HepG2 (cell line): ENCODE results near the gene ULK4. TPM values are rescaled to one million over a fixed set of nuclear protein-coding genes. Genes with fewer than 3 reads are reported as not detected.

Experiments used
- EED ChIP-seq: sonication (generic); formaldehyde crosslinking; IDR thresholded peaks from 2 replicates; pipeline ENCODE4 v1.5.0; 2020; ENCODE audit warnings: mild to moderate bottlenecking, missing genetic modification reagents
- ELF1 ChIP-seq: sonication (generic); formaldehyde crosslinking; IDR thresholded peaks from 2 replicates; pipeline ENCODE4 v1.4.0; 2020; ENCODE audit warnings: missing genetic modification reagents
- FLYWCH1 ChIP-seq: sonication (generic); formaldehyde crosslinking; IDR thresholded peaks from 2 replicates; pipeline ENCODE4 v1.8.1; 2023; ENCODE audit warnings: mild to moderate bottlenecking, missing genetic modification reagents
- GATAD2A ChIP-seq: IDR thresholded peaks from 2 replicates; pipeline ENCODE4 v1.6.1; 2016
- HOXD1 ChIP-seq: sonication (generic); formaldehyde crosslinking; IDR thresholded peaks from 2 replicates; pipeline ENCODE4 v1.5.0; 2020; ENCODE audit warnings: missing genetic modification reagents
- MLLT10 ChIP-seq: sonication (generic); formaldehyde crosslinking; IDR thresholded peaks from 2 replicates; pipeline ENCODE4 v1.4.0; 2020; ENCODE audit warnings: missing genetic modification reagents
- PTBP1 ChIP-seq: fragments of 200-400 bp; formaldehyde crosslinking; IDR thresholded peaks from 2 replicates; pipeline ENCODE4 v1.6.1; 2018; ENCODE audit warnings: low read length, low read depth; ENCODE audit not compliant: poor library complexity, severe bottlenecking
- RELA ChIP-seq: sonication (generic); formaldehyde crosslinking; IDR thresholded peaks from 2 replicates; pipeline ENCODE4 v1.4.0; 2020; ENCODE audit warnings: missing genetic modification reagents
- TP53 ChIP-seq: sonication (generic); formaldehyde crosslinking; conservative IDR thresholded peaks from 2 replicates; pipeline ENCODE4 v1.4.0; 2020; ENCODE audit warnings: missing genetic modification reagents
- YY1 ChIP-seq: IDR thresholded peaks from 2 replicates; pipeline ENCODE4 v1.6.1; 2011; ENCODE audit warnings: low read length, low read depth, moderate library complexity, mild to moderate bottlenecking; ENCODE audit not compliant: insufficient read depth, insufficient replicate concordance
- ZC3H4 ChIP-seq: sonication (generic); formaldehyde crosslinking; IDR thresholded peaks from 2 replicates; pipeline ENCODE4 v1.4.0; 2020; ENCODE audit warnings: missing genetic modification reagents, borderline replicate concordance
- ZFP90 ChIP-seq: sonication (generic); formaldehyde crosslinking; IDR thresholded peaks from 2 replicates; pipeline ENCODE4 v1.8.0; 2022; ENCODE audit warnings: missing genetic modification reagents, mild to moderate bottlenecking, inconsistent platforms, borderline replicate concordance
- ZNF484 ChIP-seq: sonication (generic); formaldehyde crosslinking; IDR thresholded peaks from 2 replicates; pipeline ENCODE4 v1.5.1; 2020; ENCODE audit warnings: mild to moderate bottlenecking, low read depth, missing genetic modification reagents, borderline replicate concordance
- ZSCAN21 ChIP-seq: sonication (generic); formaldehyde crosslinking; IDR thresholded peaks from 2 replicates; pipeline ENCODE4 v1.8.0; 2022; ENCODE audit warnings: mild to moderate bottlenecking, missing genetic modification reagents, moderate library complexity, borderline replicate concordance
- polyA plus RNA-seq, 8 experiments: library from polyadenylated mRNA; depleted of rRNA in 3 of 8; stranded (reverse) in 7 of 8; unstranded in 1 of 8; fragments of >200 nt; fragmentation: Illumina TruSeq in 4 of 8; extraction: Trizol in 4 of 8; gene quantifications; 2 replicates each; pipeline versions ENCODE4 v1.2.1 to v1.2.3, GENCODE V29; 2011 to 2016; ENCODE audit warnings: low read depth in 4 of 8, missing spikeins in 1 of 8, mixed read lengths in 1 of 8; ENCODE audit not compliant: insufficient read depth in 1 of 8
- total RNA-seq, 5 experiments: library from RNA; depleted of rRNA; stranded (reverse); fragments of >200 nt; fragmentation: Illumina TruSeq; extraction: Trizol; gene quantifications; 2 replicates each; pipeline ENCODE4 v1.2.3, GENCODE V29; 2016; ENCODE audit warnings: low read depth in 1 of 5
- TF ChIP-seq, protein P1 (sequence below): sonication (generic); formaldehyde crosslinking; IDR thresholded peaks from 2 replicates; pipeline ENCODE4 v1.9.0; 2021; ENCODE audit warnings: missing genetic modification reagents, borderline replicate concordance
- TF ChIP-seq, protein P2 (sequence below): sonication (generic); formaldehyde crosslinking; IDR thresholded peaks from 2 replicates; pipeline ENCODE4 v1.8.1; 2023; ENCODE audit warnings: missing genetic modification reagents, mild to moderate bottlenecking, borderline replicate concordance
- TF ChIP-seq, protein P3 (sequence below), 2 experiments: sonication (generic) in 1 of 2; formaldehyde crosslinking in 1 of 2; IDR thresholded peaks; 2 replicates each; pipeline versions ENCODE4 v1.6.1 to v1.9.0; 2014 to 2022; ENCODE audit warnings: antibody characterized with exemption in 1 of 2, borderline replicate concordance in 1 of 2, inconsistent platforms in 1 of 2, low read depth in 1 of 2, missing genetic modification reagents in 1 of 2
- TF ChIP-seq, protein P4 (sequence below): IDR thresholded peaks from 2 replicates; pipeline ENCODE4 v1.6.1; 2016; ENCODE audit warnings: missing compliant biosample characterization, missing genetic modification reagents, borderline replicate concordance

The ULK4 gene
- total and polyA plus RNA-seq, 2 of the 13 experiments (the other 11 are each of a cell fraction or from before 2014, with no cell fraction given) = 6.7 to 11.8 TPM

DNA sequence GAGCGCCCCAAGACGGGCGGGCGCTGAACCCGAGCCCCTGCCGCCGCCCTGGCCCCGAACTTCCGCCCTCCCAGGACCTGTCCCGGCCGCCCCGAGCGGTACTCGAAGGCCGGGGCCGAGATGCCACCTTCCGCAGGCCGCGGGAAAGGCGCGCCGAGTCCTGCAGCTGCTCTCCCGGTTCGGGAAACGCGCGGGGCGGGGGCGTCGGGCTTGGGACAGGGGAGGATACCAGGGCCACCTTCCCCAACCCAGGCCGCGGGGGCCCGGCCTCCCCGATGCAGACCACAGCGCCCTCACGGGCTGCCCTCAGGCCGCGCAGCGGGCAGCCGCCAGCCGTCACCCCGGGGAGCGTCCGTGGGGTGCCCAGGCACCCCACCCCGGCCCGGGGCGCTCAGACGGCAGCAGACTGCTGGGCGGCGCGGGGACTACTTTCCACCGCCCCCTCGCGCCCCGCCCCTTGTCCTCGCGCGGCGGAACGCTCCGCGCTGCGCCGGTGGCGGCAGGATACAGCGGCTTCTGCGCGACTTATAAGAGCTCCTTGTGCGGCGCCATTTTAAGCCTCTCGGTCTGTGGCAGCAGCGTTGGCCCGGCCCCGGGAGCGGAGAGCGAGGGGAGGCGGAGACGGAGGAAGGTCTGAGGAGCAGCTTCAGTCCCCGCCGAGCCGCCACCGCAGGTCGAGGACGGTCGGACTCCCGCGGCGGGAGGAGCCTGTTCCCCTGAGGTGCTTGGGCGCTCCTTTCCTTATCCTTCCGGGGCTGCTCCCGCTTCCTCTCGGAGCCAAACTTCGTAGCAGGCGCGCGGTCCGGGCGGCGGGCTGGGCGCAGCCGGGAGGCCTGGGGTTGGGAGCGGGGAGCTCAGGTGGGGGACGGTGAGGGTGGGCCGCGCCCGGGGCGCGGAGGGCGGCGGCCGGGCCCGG lies 762.7 kb downstream of the ULK4 start, which contains the start of gene CTNNB1 (continued):
- TF ChIP-seq, protein P1, sequence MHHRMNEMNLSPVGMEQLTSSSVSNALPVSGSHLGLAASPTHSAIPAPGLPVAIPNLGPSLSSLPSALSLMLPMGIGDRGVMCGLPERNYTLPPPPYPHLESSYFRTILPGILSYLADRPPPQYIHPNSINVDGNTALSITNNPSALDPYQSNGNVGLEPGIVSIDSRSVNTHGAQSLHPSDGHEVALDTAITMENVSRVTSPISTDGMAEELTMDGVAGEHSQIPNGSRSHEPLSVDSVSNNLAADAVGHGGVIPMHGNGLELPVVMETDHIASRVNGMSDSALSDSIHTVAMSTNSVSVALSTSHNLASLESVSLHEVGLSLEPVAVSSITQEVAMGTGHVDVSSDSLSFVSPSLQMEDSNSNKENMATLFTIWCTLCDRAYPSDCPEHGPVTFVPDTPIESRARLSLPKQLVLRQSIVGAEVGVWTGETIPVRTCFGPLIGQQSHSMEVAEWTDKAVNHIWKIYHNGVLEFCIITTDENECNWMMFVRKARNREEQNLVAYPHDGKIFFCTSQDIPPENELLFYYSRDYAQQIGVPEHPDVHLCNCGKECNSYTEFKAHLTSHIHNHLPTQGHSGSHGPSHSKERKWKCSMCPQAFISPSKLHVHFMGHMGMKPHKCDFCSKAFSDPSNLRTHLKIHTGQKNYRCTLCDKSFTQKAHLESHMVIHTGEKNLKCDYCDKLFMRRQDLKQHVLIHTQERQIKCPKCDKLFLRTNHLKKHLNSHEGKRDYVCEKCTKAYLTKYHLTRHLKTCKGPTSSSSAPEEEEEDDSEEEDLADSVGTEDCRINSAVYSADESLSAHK (CRISPR knock-in tag) = no peak
- TF ChIP-seq MLLT10 (no peak), ZSCAN21 (CRISPR knock-in tag) (peak; percentile 81; the same call in 1 of the 2 replicates), PTBP1 (peak; percentile 96), EED (CRISPR knock-in tag) (peak; percentile 94; the same call in 1 of the 2 replicates), YY1 (peak; percentile 98), HOXD1 (CRISPR knock-in tag) (peak; percentile 76), ZFP90 (CRISPR knock-in tag) (peak; percentile 59; the same call in 1 of the 2 replicates), ZC3H4 (0 out of 2 replicates have a peak, but pooled peaks have one; percentile 52), ZNF484 (CRISPR knock-in tag) (no peak), TP53 (no peak), ELF1 (CRISPR knock-in tag) (no peak), GATAD2A (CRISPR knock-in tag) (peak; percentile 90), RELA (0 out of 2 replicates have a peak, but pooled peaks have one; percentile 55), FLYWCH1 (peak; percentile 68; the same call in 1 of the 2 replicates)
- TF ChIP-seq, protein P2, sequence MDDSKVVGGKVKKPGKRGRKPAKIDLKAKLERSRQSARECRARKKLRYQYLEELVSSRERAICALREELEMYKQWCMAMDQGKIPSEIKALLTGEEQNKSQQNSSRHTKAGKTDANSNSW (CRISPR knock-in tag) = peak; percentile 95
- TF ChIP-seq, protein P3, sequence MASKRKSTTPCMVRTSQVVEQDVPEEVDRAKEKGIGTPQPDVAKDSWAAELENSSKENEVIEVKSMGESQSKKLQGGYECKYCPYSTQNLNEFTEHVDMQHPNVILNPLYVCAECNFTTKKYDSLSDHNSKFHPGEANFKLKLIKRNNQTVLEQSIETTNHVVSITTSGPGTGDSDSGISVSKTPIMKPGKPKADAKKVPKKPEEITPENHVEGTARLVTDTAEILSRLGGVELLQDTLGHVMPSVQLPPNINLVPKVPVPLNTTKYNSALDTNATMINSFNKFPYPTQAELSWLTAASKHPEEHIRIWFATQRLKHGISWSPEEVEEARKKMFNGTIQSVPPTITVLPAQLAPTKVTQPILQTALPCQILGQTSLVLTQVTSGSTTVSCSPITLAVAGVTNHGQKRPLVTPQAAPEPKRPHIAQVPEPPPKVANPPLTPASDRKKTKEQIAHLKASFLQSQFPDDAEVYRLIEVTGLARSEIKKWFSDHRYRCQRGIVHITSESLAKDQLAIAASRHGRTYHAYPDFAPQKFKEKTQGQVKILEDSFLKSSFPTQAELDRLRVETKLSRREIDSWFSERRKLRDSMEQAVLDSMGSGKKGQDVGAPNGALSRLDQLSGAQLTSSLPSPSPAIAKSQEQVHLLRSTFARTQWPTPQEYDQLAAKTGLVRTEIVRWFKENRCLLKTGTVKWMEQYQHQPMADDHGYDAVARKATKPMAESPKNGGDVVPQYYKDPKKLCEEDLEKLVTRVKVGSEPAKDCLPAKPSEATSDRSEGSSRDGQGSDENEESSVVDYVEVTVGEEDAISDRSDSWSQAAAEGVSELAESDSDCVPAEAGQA (IDR thresholded peaks at IDR 0.05; ENCODE audit: low read depth) = peak; percentile 93
- TF ChIP-seq, protein P3 (CRISPR knock-in tag; IDR thresholded peaks at IDR 0.05; ENCODE audit: borderline replicate concordance) = no peak
- TF ChIP-seq, protein P4, sequence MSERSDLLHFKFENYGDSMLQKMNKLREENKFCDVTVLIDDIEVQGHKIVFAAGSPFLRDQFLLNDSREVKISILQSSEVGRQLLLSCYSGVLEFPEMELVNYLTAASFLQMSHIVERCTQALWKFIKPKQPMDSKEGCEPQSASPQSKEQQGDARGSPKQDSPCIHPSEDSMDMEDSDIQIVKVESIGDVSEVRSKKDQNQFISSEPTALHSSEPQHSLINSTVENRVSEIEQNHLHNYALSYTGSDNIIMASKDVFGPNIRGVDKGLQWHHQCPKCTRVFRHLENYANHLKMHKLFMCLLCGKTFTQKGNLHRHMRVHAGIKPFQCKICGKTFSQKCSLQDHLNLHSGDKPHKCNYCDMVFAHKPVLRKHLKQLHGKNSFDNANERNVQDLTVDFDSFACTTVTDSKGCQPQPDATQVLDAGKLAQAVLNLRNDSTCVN (CRISPR knock-in tag) = peak; percentile 88; the same call in 1 of the 2 replicates
